HG03064 (cell line): Measurements from ENCODE around the gene ZNF121.
"Not testable (repeated sequence)": the region's sequence is repeated elsewhere in the genome, so short reads cannot be mapped to it uniquely, and the experiment has no call there.

Experiments
- ATAC-seq: cut with Tn5 transposase; IDR thresholded peaks from one replicate; pipeline ENCODE4 v1.9.1; 2021; ENCODE audit warnings: low read depth; ENCODE audit not compliant: unreplicated experiment

The ZNF121 gene

GRCh38 chr19:9539201-9539600 lies 45.1 kb downstream of the ZNF121 start:
- not testable (repeated sequence) for ATAC-seq

- no peak for ATAC-seq
Observed at GRCh38 chr19:9538183-9539058, 45.9 kb downstream of the ZNF121 start, which contains the start of gene ZNF426. Gene ZNF426, minus strand, starts transcription at chr19:9538645. Its CDS starts 2,413 bp downstream, at chr19:9536232.

- ATAC-seq: no peak
Observed at GRCh38 chr19:9535934-9536333, 48.4 kb downstream of the ZNF121 start.

GRCh38 chr19:9531933-9532332 lies 52.4 kb downstream of the ZNF121 start:
- ATAC-seq: no peak

GRCh38 chr19:9528757-9529336 lies 55.5 kb downstream of the ZNF121 start:
- no peak for ATAC-seq

- ATAC-seq: no peak
Observed at GRCh38 chr19:9523885-9524474, 60.3 kb downstream of the ZNF121 start.
